HG03196 (cell line): ENCODE measurements around the gene ONECUT2.

Source experiments
- ATAC-seq: cut with Tn5 transposase; IDR thresholded peaks from one replicate; pipeline ENCODE4 v1.9.1; 2021; ENCODE audit not compliant: unreplicated experiment

ONECUT2 gene

GRCh38 chr18:57431002-57431382, 4.2 kb upstream of the ONECUT2 start:
- no peak for ATAC-seq

GRCh38 chr18:57431467-57432080, 3.6 kb upstream of the ONECUT2 start:
- ATAC-seq: no peak

GRCh38 chr18:57432140-57432539, 3.0 kb upstream of the ONECUT2 start:
- ATAC-seq: no peak

- ATAC-seq: no peak
Observed at GRCh38 chr18:57432751-57433400, 2.3 kb upstream of the ONECUT2 start.

GRCh38 chr18:57433482-57433881, 1.7 kb upstream of the ONECUT2 start:
- ATAC-seq: no peak

GRCh38 chr18:57433934-57434535, 1.1 kb upstream of the ONECUT2 start:
- ATAC-seq: no peak

- no peak for ATAC-seq
Observed at GRCh38 chr18:57435846-57436190, 644 bp downstream of the ONECUT2 start.

- ATAC-seq: no peak
Observed at GRCh38 chr18:57436191-57436964, 1.2 kb downstream of the ONECUT2 start.

GRCh38 chr18:57436965-57437333, 1.8 kb downstream of the ONECUT2 start:
- ATAC-seq: no peak

GRCh38 chr18:57437402-57437765, 2.2 kb downstream of the ONECUT2 start:
- ATAC-seq: no peak

GRCh38 chr18:57437766-57438671, 2.8 kb downstream of the ONECUT2 start:
- ATAC-seq: no peak

GRCh38 chr18:57438743-57439608, 3.8 kb downstream of the ONECUT2 start:
- no peak for ATAC-seq

GRCh38 chr18:57439609-57439968, 4.4 kb downstream of the ONECUT2 start:
- no peak for ATAC-seq

- no peak for ATAC-seq
Observed at GRCh38 chr18:57439985-57440330, 4.8 kb downstream of the ONECUT2 start.

GRCh38 chr18:57440331-57441070, 5.3 kb downstream of the ONECUT2 start:
- no peak for ATAC-seq

GRCh38 chr18:57441071-57441794, 6.1 kb downstream of the ONECUT2 start:
- no peak for ATAC-seq

GRCh38 chr18:57443247-57443646, 8.1 kb downstream of the ONECUT2 start:
- ATAC-seq: no peak

- ATAC-seq: no peak
Observed at GRCh38 chr18:57443702-57444101, 8.5 kb downstream of the ONECUT2 start.

- no peak for ATAC-seq
Observed at GRCh38 chr18:57444301-57444759, 9.2 kb downstream of the ONECUT2 start.
